AG04449 (cell line): ENCODE data around the gene COLEC11.

ENCODE experiments used
- CTCF ChIA-PET: fragments of 350-600 bp; formaldehyde crosslinking; extraction: SDS; loops from one replicate; lab custom pipeline; 2021; ENCODE audit warnings: antibody characterized with exemption; lab: Yijun Ruan, JAX
- POLR2A ChIA-PET: fragments of 400-600, 350-600 bp; formaldehyde crosslinking; extraction: SDS; loops from one replicate; lab custom pipeline; 2020; ENCODE audit warnings: antibody characterized with exemption, inconsistent platforms; lab: Yijun Ruan, JAX
- DNase-seq: peaks from one replicate; pipeline ENCODE4 v3.0.0-alpha.2; 2010; ENCODE audit warnings: low read depth, low spot score
- H3K4me3 ChIP-seq: 2 replicates; pipeline ENCODE4 v1.5.1; 2011; ENCODE audit warnings: low read depth, mild to moderate bottlenecking, control low read depth, low read length
- TF ChIP-seq, protein P1 (sequence below): IDR thresholded peaks from one replicate; pipeline ENCODE4 v1.5.1; 2011; ENCODE audit warnings: mild to moderate bottlenecking, moderate library complexity, low read length, control low read depth, inconsistent platforms; ENCODE audit not compliant: insufficient read depth; ENCODE audit errors: missing control alignments

Gene COLEC11

GRCh38 chr2:3643371-3644245 is 48.7 kb downstream of the COLEC11 start:
- DNase-seq = no peak
- POLR2A ChIA-PET = no interaction called here
- CTCF ChIA-PET = interaction anchor here (1.0 to 4.2 kb wide), 3 partner anchors 9 to 220 kb away, joined by 3 to 23 read pairs (median 10); no protein-coding TSS in a partner anchor
- TF ChIP-seq, protein P1, sequence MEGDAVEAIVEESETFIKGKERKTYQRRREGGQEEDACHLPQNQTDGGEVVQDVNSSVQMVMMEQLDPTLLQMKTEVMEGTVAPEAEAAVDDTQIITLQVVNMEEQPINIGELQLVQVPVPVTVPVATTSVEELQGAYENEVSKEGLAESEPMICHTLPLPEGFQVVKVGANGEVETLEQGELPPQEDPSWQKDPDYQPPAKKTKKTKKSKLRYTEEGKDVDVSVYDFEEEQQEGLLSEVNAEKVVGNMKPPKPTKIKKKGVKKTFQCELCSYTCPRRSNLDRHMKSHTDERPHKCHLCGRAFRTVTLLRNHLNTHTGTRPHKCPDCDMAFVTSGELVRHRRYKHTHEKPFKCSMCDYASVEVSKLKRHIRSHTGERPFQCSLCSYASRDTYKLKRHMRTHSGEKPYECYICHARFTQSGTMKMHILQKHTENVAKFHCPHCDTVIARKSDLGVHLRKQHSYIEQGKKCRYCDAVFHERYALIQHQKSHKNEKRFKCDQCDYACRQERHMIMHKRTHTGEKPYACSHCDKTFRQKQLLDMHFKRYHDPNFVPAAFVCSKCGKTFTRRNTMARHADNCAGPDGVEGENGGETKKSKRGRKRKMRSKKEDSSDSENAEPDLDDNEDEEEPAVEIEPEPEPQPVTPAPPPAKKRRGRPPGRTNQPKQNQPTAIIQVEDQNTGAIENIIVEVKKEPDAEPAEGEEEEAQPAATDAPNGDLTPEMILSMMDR = no peak
- H3K4me3 ChIP-seq = no peak overlapping the region

DNA sequence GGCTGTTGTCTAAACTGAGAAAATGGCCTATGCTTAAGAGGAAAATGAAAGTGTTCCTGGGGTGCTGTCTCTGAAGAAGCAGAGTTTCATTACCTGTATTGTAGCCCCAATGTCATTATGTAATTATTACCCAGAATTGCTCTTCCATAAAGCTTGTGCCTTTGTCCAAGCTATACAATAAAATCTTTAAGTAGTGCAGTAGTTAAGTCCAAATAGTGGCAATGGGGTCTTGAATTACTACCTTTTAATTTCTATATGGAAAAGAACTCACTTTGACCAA is 49.3 kb downstream of the COLEC11 start:
- TF ChIP-seq, protein P1 = no peak
- POLR2A ChIA-PET = interaction anchor here (1.1 kb wide), 1 partner anchor 61 kb away, joined by 7 read pairs; no protein-coding TSS in a partner anchor
- no peak overlapping the region for H3K4me3 ChIP-seq
- DNase-seq = no peak
- CTCF ChIA-PET = interaction anchor here (1.0 to 4.2 kb wide), 2 partner anchors 168 to 221 kb away, joined by 3 to 23 read pairs; no protein-coding TSS in a partner anchor

GRCh38 chr2:3644891-3645605 is 50.1 kb downstream of the COLEC11 start:
- no peak for DNase-seq
- no peak overlapping the region for H3K4me3 ChIP-seq
- TF ChIP-seq, protein P1 = no peak
- ChIA-PET POLR2A (interaction anchor here (1.1 kb wide), 1 partner anchor 62 kb away, joined by 7 read pairs; no protein-coding TSS in a partner anchor), CTCF (interaction anchor here (1.0 to 4.2 kb wide), 2 partner anchors 169 to 222 kb away, joined by 3 to 23 read pairs; no protein-coding TSS in a partner anchor)

DNA sequence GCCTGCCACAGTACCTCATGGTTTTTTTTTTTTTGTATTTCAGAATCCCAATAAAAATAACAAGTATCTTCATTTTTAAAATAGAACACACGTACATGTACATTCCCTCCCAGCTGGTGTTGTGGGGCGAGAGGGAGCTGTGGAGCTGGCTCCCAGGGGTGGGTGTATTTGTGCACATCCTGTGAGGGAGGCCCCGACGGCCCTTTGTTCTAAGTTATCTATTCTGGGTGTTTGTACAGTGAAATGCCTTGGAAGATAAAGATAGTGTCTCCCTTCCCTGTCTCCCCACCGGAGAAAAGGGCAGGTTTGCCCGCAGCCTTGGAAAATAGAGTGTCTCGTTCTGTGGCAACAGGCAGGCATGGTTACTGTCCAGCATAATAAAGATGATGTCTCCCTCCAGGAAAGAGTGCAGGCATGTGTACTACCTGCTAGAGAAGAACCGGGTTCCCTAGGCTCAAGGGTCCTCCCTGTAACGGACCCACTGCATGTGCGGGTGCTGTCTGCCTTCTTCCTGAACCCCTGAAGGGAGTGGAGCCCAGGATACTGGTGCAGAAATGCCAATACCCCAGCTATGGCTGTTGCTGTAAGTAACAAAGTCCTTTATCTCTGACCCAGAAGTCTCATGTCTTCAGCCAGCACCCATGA is 51.0 kb downstream of the COLEC11 start:
- no peak for DNase-seq
- TF ChIP-seq, protein P1 = no peak
- ChIA-PET CTCF (interaction anchor here (4.2 kb wide), 1 partner anchor 223 kb away, joined by 23 read pairs; no protein-coding TSS in a partner anchor), POLR2A (no interaction called here)
- no peak overlapping the region for H3K4me3 ChIP-seq

DNA sequence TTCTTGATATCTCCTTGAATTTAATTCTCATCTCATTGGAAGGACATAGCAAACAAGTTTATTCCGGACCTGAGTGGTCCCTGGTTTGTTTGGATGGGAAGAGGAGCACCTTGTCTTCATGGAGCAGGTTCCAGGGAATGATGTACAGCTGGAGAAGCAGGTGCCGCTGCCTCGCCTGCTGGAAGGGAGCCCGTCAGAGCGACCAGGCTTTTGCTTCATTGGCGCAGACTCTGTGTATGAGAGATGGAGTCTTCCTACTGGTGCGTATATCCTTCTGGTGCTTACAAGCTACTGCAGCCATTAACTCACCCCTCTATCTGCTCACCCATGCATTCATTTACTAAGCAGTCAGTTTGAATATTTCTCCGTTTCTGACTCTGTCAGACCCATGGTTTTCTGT is 51.5 kb downstream of the COLEC11 start:
- no peak for DNase-seq
- no peak overlapping the region for H3K4me3 ChIP-seq
- POLR2A ChIA-PET = no interaction called here
- TF ChIP-seq, protein P1 = no peak
- CTCF ChIA-PET = no interaction called here
